ENCODE data around the gene GPN2.

Gene GPN2

DNA sequence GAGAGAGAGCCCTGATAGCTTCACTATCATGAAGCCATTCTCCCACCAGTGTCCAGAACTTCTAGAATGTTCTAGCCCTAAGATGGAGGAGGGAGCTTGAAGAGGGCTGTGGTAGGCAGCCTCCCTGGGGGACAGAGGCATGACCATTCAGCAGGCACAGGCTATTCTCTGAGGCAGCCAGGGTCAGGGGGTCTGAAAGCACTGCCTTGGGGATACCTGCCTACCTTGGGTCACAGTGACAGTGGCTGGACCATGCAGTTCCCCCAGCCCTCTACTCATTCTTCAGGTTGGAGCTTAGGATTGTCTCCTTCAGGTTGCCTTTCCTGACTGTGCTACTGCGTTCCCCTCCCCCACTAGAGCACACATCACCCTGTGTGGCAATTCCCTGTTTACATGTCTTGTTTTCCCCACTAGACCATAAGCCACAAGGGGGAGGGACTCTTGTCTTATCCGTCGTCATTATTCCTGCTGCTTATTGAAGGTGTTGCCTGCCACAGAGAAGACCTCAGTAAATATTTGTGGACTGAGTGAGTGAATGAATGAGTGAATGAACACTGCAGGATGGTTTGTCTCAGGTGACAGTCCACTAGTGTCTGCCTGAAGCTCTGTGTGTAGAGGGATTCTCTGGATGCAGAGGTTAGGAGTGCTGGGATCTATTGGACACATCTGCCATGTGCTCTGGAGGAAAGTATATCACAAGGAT, 58.4 kb downstream of the GPN2 start:
- DNase-seq: no peak

DNA sequence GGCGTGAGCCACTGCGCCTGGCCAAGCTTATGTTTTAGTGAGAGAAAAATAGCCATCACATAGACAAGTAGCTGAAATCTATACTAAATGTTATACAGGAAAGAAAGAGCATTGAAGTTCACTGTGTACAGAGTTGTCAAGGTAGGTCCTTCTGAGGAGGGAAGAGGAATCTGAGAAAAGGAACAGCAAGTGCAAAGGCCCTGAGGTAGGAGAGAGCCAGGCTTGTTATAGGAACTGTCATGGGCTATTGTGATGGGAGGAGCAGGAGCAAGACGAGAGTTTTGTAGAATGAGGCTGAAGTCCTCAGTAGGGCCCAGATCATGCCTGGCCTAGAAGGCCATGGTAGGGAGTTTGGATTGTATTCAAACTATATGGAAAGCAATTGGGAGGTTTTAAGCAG, 59.0 kb downstream of the GPN2 start:
- no peak for DNase-seq

DNA sequence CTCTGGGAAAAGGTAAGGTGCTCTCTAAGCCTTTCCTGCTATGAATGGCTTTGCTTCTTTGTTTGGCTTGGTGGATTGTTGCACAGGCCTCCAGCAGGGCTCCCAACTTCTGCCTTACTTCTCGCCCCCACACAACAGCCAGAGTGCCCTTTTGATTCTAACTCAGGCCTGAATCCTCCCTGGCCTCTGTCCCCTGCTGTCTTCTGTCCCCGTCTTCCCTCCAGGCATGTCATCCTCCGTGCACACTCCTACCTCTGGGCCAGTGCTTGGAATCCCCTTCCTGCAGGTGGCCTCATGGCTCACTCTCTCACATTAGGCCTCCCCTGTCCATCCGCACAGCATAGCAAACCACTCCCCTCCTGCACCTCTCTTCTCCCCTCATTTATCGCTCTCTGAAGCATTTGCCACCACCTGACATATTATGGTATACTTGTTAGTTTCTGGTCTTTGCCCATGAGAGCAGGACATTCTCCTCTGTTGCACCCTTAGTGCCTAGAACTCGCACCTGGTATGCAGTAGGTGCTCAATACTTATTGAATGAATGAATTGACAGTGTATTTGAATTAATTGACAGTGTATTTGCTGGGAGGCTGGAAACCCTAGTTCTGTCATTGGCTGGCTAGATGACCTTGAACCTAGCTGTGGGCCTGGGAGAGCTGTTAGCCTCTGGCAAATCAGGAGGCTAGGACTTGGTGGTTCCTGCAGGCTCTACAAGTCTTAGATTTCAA, 60.7 kb downstream of the GPN2 start:
- no peak for DNase-seq

DNA sequence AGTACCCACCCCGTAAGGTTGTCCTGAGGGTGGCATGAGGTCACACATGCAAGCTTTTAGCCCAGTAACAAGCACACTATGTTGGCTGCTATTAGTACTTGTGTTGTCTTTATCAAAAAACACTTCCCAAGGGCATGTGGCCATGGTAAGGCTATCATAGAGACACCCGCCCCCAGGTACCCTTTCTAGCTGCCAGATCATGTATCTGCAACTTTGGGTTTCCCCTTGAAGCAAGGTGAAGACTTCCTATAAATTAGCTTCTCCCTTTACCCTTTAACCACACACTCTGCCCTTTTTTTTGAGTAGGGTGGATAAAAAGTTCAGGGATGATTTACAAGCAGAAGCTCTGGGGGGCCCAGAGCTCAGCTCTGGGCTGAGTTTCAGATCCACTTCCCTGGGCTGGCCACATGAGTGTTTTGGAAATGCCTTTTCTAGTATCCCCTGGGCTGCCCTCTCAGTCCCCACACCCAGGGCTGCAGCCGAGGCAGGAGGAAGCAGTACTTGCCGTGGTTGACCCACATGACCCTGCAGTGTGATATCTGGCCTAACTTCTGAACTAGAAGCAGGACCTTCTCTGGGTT, 61.6 kb downstream of the GPN2 start:
- no peak for DNase-seq

DNA sequence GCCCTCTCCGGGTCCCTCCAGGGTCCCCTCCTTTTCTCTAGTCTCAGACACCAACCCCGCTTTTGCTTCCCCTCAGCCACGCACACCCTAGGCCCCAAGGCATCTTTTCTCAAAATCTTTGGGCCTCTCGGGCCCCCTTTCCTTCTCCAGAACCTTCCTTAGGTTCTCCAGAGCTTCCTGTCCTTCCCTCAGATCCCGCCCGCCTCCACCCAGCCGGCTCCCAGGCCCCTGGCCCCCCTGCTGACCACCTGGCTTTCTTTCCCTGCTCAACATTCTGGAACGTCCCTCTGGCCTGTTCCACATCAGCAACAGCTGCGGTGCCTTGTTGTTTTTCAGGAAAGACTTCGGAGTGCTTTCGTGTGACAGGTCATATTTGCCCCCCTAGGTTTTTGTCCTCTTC, 62.4 kb downstream of the GPN2 start:
- peak; percentile 60 for DNase-seq

DNA sequence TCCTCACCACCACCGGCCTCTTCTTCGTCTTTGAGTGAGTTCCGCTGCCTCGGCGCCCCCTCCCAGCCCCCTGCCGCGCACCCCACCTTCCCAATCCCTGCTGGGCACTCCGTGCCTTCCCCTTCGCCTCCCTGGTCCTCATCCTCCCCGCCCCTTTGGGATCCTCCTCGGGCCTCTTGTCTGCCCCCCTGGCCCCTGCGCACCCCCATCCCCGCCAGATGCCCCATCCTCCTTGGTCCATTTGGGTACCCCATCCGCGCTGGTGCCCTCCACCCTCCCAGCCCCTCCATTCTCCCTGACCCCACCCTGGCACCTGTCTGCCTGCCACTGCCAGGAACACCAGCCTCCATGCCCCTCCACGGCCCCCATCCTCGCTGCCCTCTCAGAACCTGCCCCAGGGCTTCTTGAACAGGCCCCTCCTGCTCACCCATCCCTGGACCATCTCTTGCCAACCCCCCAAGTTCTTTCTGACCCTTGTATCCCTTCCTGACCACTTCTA, 62.9 kb downstream of the GPN2 start:
- DNase-seq: no peak

DNA sequence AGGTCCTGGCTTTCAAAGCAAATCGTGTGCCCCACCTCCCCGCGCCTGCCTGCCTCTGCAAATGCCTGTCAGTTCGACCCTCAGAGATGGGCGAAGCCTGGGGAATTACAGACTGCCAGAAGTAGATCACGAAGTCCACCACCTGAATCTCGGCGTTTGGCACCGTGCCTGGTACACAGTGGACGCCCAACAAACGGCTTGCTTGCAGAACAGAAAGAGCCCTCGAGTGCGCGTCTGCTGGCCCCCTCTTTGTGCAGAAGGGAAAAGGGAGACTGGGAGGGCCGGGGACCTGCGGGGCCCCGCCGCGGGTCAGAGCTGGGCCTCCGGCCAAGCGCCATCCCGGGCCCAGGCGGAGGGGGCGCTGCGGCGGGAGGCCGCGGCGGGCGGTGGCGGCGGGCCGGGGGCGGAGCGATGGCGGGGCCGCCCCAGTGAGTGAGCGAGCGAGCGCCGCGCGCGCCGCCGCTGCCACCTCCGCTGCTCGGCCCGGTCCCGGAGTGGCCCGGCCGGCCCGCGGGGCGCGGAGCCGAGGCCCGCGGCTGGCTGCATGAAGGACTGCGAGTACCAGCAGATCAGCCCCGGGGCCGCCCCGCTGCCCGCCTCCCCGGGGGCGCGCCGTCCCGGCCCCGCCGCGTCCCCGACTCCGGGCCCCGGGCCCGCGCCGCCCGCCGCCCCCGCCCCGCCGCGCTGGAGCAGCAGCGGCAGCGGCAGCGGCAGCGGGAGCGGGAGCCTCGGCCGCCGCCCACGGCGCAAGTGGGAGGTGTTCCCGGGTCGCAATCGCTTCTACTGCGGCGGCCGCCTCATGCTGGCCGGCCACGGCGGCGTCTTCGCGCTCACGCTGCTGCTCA, 63.6 kb downstream of the GPN2 start, which contains the start of gene ZDHHC18:
ZDHHC18 (plus strand) TSS at position 428 of the 845 bp plus-strand sequence; CDS start at position 545, 117 bp downstream.
- DNase-seq: peak; percentile 79

All from right hindlimb (tissue), 1 donor.